GM19452 (cell line): ENCODE results near the gene TMEM86B.
"Not testable (repeated sequence)": the region's sequence is repeated elsewhere in the genome, so short reads cannot be mapped to it uniquely, and the experiment has no call there.

Source experiments
- ATAC-seq: cut with Tn5 transposase; IDR thresholded peaks from one replicate; pipeline ENCODE4 v1.9.1; 2021; ENCODE audit not compliant: unreplicated experiment

The TMEM86B gene

DNA sequence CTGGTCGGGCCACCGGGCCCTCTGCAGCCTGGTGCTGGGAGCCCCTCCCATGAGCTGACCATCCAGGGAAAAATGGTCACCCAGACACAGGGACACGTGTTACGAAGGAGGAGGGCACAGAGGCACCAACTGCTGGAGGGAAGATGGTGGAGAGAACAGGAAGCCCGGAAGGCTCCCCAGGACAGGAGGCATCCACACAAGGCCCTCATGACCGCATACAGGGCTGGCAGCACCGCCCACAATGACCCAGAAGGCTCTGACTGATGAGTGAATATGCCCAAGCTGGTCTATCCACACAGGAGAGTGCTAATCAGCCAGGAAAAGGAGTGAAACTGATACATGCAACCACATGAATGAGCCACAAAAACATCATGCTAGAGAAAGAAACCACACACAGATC is 14.0 kb upstream of the TMEM86B start:
- no peak for ATAC-seq

DNA sequence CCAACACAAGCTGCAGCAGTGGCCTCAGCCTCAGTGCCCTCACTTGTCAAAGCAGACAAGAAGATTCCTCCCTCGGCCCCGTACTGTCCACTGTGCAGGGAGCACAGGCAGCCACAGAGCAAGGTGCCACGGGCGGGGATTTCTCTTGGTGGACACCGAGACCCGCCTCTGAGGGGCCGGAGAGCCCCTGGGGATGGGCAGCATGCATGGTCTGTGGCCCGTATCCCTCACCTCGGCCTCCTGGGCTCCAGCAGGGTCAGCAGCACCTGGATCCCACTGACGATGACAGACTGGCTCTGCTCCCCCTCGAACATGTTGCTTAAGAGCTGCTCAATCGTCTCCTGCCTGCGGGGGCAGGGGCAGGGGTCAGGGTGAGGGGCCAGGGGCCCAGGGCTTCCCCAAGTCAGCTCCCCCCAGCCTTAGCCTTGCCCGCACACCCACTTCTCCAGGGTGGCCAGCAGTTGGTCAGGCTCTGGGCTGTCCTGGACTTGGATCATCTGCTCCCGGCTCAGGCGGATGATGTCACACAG is 13.4 kb upstream of the TMEM86B start:
- ATAC-seq: no peak

GRCh38 chr19:55241143-55241934 is 12.8 kb upstream of the TMEM86B start:
- no peak for ATAC-seq

DNA sequence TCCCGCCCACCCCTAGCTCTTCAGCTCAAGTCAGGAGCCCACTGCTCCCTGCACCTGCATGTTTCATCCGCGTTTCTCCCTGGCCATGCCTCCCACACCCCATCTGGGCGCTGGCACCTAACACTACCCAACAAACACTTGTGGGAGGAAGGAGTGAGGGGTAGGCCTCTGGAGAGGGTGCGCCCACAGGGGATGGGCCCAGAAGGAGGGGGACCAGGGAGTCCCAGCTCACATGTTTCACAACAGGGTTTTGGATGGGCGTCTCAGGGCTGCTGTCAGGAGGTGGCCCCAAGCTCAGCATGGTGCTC is 12.1 kb upstream of the TMEM86B start:
- ATAC-seq: no peak

GRCh38 chr19:55239004-55239403 is 10.4 kb upstream of the TMEM86B start:
- ATAC-seq: no peak

- ATAC-seq: no peak
Measured at GRCh38 chr19:55238030-55238429, 9.5 kb upstream of the TMEM86B start.

DNA sequence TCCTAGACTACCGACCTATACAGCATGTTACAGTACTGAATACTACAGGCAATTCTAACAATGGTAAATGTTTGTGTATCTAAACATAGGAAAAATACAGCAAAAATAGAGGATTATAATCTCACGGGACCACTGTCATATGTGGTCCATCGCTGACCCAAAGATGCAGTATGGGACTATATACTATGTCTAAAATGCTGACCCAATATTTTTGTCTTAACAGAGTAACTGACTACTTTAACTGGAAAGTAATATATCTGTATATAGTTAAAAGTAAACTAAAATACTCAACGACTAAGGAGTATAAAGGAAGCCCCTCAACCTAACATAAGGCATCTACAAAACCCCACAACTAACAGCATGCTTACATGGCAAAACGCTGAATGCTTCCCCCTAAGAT is 4.4 kb upstream of the TMEM86B start:
- no peak for ATAC-seq

DNA sequence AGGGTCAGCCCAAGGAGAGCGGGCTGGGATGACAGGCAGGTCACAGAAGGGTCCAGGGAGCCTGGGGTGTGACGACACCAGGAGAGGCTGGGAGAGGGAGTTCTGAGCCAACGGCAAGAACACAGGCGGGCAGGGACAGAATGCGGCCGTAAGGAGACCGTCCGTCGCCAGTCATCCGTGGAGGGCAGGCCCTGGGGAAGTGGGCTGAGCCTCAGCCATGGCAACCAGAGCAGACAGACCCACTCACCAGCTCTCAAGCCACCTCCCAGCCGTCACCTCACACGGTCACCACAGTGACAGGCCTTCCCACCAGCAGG is 3.7 kb upstream of the TMEM86B start:
- no peak for ATAC-seq

DNA sequence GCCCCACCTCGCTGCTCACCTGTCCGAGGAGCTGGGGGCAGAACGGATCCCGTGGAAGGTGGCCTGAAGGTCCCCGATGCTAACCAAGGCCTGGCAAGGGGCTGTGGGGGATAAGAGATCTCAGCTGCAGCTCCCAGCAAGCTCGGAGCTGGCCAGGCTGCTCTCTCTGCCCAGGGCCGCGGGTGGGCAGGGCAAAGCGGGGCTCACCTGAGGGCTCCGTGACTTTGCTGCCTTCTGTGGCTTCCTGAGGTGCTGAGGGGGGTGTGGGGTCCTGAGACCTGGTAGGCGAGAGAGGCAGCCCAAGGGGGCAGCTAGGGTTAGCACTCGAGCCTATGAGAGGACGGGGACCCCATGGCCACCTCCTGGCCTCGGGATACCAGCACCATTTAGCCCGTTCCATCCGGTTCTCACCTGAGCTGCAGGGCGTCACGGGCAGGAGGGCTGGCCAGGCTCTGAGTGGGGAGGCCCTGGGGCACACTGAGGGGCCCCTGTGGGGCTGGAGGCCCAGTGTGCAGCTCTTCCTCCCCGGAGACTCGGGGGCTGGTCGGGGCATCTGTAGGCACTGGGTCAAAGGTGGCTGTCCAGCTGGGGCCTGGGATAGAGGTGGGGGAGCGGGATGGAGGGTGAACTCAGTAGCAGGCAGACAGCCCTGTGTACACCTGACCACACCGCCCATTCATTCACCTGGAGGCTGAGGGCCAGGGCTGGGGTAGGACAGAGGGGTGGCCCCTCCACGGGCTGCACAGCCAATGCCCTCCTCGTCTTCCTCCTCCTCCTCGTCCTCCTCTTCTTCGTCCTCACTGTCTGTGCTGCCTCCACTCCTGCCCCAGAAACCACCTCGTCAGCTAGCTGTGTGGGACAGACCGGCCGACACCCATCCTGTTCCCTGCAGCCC is 3.1 kb upstream of the TMEM86B start:
- no peak for ATAC-seq

DNA sequence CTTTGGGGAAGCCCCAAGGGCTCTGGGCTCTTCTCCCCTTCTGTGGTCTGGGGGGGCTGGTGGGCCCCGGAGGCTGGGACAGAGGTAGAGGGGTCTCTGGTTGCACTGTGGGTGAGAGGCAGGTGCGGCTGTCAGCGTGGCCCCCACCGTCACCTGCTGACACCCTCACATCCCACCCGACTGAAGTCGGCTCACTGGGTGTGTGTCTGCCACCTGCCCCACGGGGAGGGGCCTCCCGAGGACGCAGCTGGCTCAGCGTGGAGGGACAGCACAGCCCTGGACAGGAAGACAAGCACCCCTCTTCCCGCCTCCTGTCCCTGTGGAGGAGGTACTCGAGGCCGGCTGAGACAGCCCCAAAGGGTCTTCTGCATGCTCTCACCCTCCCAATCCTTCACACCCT is 2.2 kb upstream of the TMEM86B start:
- ATAC-seq: no peak

- ATAC-seq: no peak
Measured at GRCh38 chr19:55230329-55230728, 1.8 kb upstream of the TMEM86B start.

- ATAC-seq: no peak
Measured at GRCh38 chr19:55229789-55230182, 1.2 kb upstream of the TMEM86B start.

GRCh38 chr19:55229145-55229788 is 704 bp upstream of the TMEM86B start:
- ATAC-seq: no peak

DNA sequence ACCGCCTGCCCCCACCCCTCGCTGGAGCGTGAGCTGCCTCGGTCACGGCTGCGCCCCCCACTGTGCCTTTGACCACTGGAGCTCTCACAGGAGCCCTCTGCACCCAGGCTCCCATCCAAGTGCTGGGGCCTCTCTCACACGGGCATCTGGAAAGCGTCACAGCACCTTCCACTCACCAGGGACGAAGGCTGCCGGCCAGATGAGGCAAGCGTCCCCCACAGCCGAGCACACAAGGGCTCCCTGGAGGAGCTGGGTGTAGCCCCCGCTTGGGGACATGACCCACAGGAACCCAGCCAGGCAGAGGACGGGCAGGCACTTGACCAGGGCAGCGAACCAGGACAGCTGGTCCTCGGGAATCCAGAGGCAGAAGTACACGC is 560 bp downstream of the TMEM86B start:
- no peak for ATAC-seq

DNA sequence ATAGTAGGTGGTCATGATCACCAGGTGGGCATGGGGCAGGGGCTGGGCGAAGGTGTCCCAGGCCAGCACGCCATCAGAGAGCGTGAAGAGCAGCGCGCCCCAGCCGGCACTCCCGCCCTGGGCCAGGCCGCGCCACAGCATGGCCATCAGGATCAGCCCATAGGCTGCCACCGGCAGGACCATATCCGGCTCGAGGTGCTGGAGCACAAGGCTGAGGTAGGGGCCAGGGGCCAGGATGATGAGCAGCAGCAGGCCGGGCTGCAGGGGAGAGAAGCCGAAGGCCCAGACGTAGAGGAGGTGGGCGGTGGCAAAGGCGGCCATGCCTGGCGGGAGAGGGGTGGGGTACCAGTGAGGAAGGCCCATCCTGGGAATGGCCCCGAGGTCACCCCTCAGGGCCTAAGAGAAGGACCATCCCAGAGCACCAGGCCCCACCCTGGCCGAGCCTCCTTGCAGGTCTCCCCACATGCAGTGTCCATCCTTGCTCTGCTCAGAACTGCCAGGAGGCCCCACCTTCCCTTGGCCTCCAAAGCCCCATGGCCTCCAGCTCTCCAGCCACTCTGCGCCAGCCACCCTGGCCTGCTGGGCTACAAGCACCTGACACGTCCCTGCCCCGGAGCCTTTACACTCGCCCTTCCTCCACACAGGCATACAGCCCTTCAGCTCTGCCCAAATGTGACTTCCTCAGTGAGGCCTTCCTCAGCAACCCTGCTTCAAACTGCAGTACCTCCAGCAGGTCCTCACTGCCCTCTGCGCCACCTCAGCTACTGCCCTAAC is 1.1 kb downstream of the TMEM86B start:
- no peak for ATAC-seq

DNA sequence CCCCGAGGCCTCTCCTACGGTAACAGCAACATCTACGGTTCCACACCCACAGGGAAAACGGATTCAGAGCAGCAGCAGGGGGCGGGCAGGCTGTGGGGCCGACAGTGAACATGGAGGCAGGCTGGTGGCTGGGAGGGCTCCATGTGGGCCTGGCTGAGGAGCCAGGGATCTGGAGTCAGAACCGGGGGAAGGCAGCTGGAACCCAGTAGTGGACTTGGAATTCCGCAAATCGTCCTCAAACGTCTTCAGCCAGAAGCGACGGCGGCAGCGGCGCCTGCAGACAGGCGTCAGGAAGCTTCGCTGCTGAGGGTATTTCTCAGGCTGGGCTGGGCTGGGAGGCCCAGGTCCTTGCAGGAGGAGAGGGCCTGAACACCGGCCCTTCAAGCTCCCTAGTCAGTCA is 1.8 kb downstream of the TMEM86B start:
- ATAC-seq: no peak

- no peak for ATAC-seq
Measured at GRCh38 chr19:55226273-55226672, 2.3 kb downstream of the TMEM86B start.

- no peak for ATAC-seq
Measured at GRCh38 chr19:55225415-55225958, 3.1 kb downstream of the TMEM86B start.

- ATAC-seq: not testable (repeated sequence)
Measured at GRCh38 chr19:55224679-55225414, 3.7 kb downstream of the TMEM86B start.

GRCh38 chr19:55224038-55224665 is 4.4 kb downstream of the TMEM86B start:
- no peak for ATAC-seq
